GM12878 (cell line): ENCODE measurements around the gene PTGES2. TPM values are rescaled to one million over a fixed set of nuclear protein-coding genes. Genes with fewer than 3 reads are reported as not detected.

ENCODE experiments used
- ATAC-seq: fragments of 200-7000 bp; cut with Tn5 transposase; 3 replicates; pipeline ENCODE4 v1.9.1; 2020; ENCODE audit warnings: mild to moderate bottlenecking, moderate library complexity
- BruUV-seq: library from RNA; stranded (reverse); fragments of 400-500 nt; replicated peaks from 2 replicates; lab custom pipeline; 2021; lab: Mats Ljungman, UMichigan
- CTCF ChIA-PET: fragments of 300-600 bp; sonication (Branson Sonifier 250); formaldehyde crosslinking; extraction: SDS; loops from one replicate; lab custom pipeline; 2021; ENCODE audit warnings: inconsistent platforms; lab: Yijun Ruan, JAX
- POLR2A ChIA-PET: fragments of 350-600 bp; formaldehyde crosslinking; extraction: SDS; loops from one replicate; lab custom pipeline; 2021; ENCODE audit warnings: inconsistent platforms; lab: Charles Lee
- RAD21 ChIA-PET: fragments of 300-600 bp; sonication (Branson Sonifier 250); formaldehyde crosslinking; loops from one replicate; lab custom pipeline; 2023; ENCODE audit warnings: antibody characterized with exemption; ENCODE audit not compliant: unreplicated experiment; lab: Charles Lee
- SMC1A ChIA-PET: fragments of 300-600 bp; sonication (Branson Sonifier 250); formaldehyde crosslinking; loops from one replicate; lab custom pipeline; 2023; ENCODE audit not compliant: unreplicated experiment, uncharacterized antibody; lab: Charles Lee
- DNase-seq: peaks from one replicate; pipeline ENCODE4 v3.0.0-alpha.2; 2011; ENCODE audit warnings: low read depth, low spot score
- FAIRE-seq: peaks from 3 replicates; lab custom pipeline; 2011; peaks lifted over from hg19 to GRCh38; lab: Jason Lieb, UNC
- H2AFZ ChIP-seq: 2 replicates; pipeline ENCODE4 v1.6.0; 2011; ENCODE audit warnings: low read depth, low read length, control low read depth; ENCODE audit not compliant: control insufficient read depth
- H3K27ac ChIP-seq: 2 replicates; pipeline ENCODE4 v1.5.1; 2011; ENCODE audit warnings: control low read depth; ENCODE audit not compliant: control insufficient read depth, insufficient read depth
- H3K27me3 ChIP-seq, 2 experiments: replicated peaks in 1 of 2; 2 replicates each; pipeline versions ENCODE4 v1.6.0 to v1.6.1; 2011; ENCODE audit warnings: low read length in 1 of 2; ENCODE audit not compliant: control insufficient read depth in 2 of 2, insufficient read depth in 2 of 2
- H3K36me3 ChIP-seq, 2 experiments: 2 replicates each; pipeline ENCODE4 v1.5.1; 2011; ENCODE audit warnings: low read length in 1 of 2; ENCODE audit not compliant: control insufficient read depth in 2 of 2, insufficient read depth in 2 of 2
- H3K4me1 ChIP-seq: 2 replicates; pipeline ENCODE4 v1.6.1; 2011; ENCODE audit warnings: mild to moderate bottlenecking, low read length, moderate library complexity, mixed read lengths; ENCODE audit not compliant: control insufficient read depth, insufficient read depth
- H3K4me2 ChIP-seq: 2 replicates; pipeline ENCODE4 v1.6.0; 2011; ENCODE audit warnings: control low read depth; ENCODE audit not compliant: control insufficient read depth, insufficient read depth
- H3K4me3 ChIP-seq: fragments of 200-600 bp; sonication (generic); 2 replicates; pipeline ENCODE4 v1.5.1; 2016
- H3K79me2 ChIP-seq: 2 replicates; pipeline ENCODE4 v1.6.0; 2011; ENCODE audit warnings: low read length; ENCODE audit not compliant: control insufficient read depth, insufficient read depth
- H3K9ac ChIP-seq: 2 replicates; pipeline ENCODE4 v1.8.0; 2011; ENCODE audit warnings: low read length, control low read depth, mixed read lengths; ENCODE audit not compliant: control insufficient read depth, insufficient read depth
- H3K9me3 ChIP-seq: replicated peaks from 3 replicates; pipeline ENCODE4 v1.5.1; 2011; ENCODE audit warnings: mild to moderate bottlenecking, low read length; ENCODE audit not compliant: control insufficient read depth, insufficient read depth
- H4K20me1 ChIP-seq: 2 replicates; pipeline ENCODE4 v1.6.0; 2011; ENCODE audit not compliant: control insufficient read depth, insufficient read depth
- CBX5 ChIP-seq: sonication (generic); IDR thresholded peaks from 2 replicates; pipeline ENCODE4 v1.6.1; 2016; ENCODE audit warnings: low read depth, moderate library complexity, mild to moderate bottlenecking, inconsistent platforms
- FOXK2 ChIP-seq: fragments of 450-650 bp; IDR thresholded peaks from 2 replicates; pipeline ENCODE4 v1.6.1; 2017; ENCODE audit warnings: mild to moderate bottlenecking, moderate library complexity
- FOXM1 ChIP-seq: IDR thresholded peaks from 2 replicates; pipeline ENCODE4 v1.6.1; 2012; ENCODE audit warnings: low read depth, mild to moderate bottlenecking, inconsistent platforms, low read length, moderate library complexity
- NFYA ChIP-seq: IDR thresholded peaks from 2 replicates; pipeline ENCODE4 v1.6.1; 2011; ENCODE audit warnings: low read depth, mild to moderate bottlenecking, low read length, improper control_type of control experiment, borderline replicate concordance
- NFYB ChIP-seq: IDR thresholded peaks from 2 replicates; pipeline ENCODE4 v1.6.1; 2011; ENCODE audit warnings: low read depth, mild to moderate bottlenecking, low read length, improper control_type of control experiment, moderate library complexity; ENCODE audit not compliant: insufficient read depth
- POLR2AphosphoS2 ChIP-seq: IDR thresholded peaks from 2 replicates; pipeline ENCODE4 v1.6.1; 2011; ENCODE audit warnings: low read depth, mild to moderate bottlenecking, low read length, improper control_type of control experiment, moderate library complexity
- SIX5 ChIP-seq: IDR thresholded peaks from 2 replicates; pipeline ENCODE4 v1.6.1; 2011; ENCODE audit warnings: mild to moderate bottlenecking, low read depth, low read length, moderate library complexity; ENCODE audit not compliant: severe bottlenecking
- ZNF217 ChIP-seq: fragments of 450-650 bp; IDR thresholded peaks from 2 replicates; pipeline ENCODE4 v1.6.1; 2017; ENCODE audit warnings: antibody characterized with exemption, mild to moderate bottlenecking
- WGBS: methylation state at CpG from one replicate; pipeline ENCODE4 v1.1.6; 2016; ENCODE audit warnings: low lambda C conversion rate; ENCODE audit not compliant: insufficient replicate concordance, insufficient coverage; ENCODE audit errors: missing lambda C conversion rate; 5-methylcytosine and 5-hydroxymethylcytosine counted together
- in situ Hi-C: fragments of 300-500 bp; cut with MboI; formaldehyde crosslinking; loops from 9 replicates; pipeline ENCODE4 v1.14.3; 2018; ENCODE audit warnings: mixed read lengths
- intact Hi-C: fragments of 100-400 bp; cut with micrococcal nuclease; formaldehyde crosslinking; loops from one replicate; pipeline ENCODE4 v1.14.2; 2022; ENCODE audit not compliant: unreplicated experiment
- polyA plus RNA-seq, 11 experiments: library from polyadenylated mRNA; depleted of rRNA in 4 of 11; unstranded in 6 of 11; stranded (reverse) in 5 of 11; fragments of >200 nt; fragmentation: Nextera tagmentation in 4 of 11; fragmentation: Illumina TruSeq in 1 of 11; extraction: Ambion mirVana in 4 of 11; extraction: Trizol in 1 of 11; gene quantifications; 1 replicate in 1 of 11; 2 replicates in 10 of 11; pipeline versions ENCODE4 v1.2.1 to v1.2.3, GENCODE V29; 2011 to 2016; ENCODE audit warnings: inconsistent platforms in 2 of 11, missing spikeins in 2 of 11, low read depth in 1 of 11
- total RNA-seq, 4 experiments: library from RNA; depleted of rRNA in 3 of 4; stranded (reverse); fragments of >200 nt in 3 of 4; fragmentation: Illumina TruSeq in 1 of 4; extraction: Trizol in 1 of 4; gene quantifications; 2 replicates each; pipeline versions ENCODE4 v1.2.1 to v1.2.3, GENCODE V29; 2013 to 2021
- TF ChIP-seq, protein P1 (sequence below), 3 experiments: IDR thresholded peaks in 2 of 3; conservative IDR thresholded peaks in 1 of 3; 2 replicates each; pipeline ENCODE4 v1.5.1; 2011; ENCODE audit warnings: low read depth in 3 of 3, low read length in 3 of 3, mild to moderate bottlenecking in 3 of 3, control low read depth in 2 of 3, moderate library complexity in 2 of 3, inconsistent platforms in 1 of 3, mixed read lengths in 1 of 3; ENCODE audit not compliant: control insufficient read depth in 2 of 3, insufficient read depth in 1 of 3; ENCODE audit errors: extremely low read depth in 1 of 3
- TF ChIP-seq, protein P2 (sequence below): fragments of 450-650 bp; IDR thresholded peaks from 2 replicates; pipeline ENCODE4 v1.6.1; 2017; ENCODE audit warnings: low read depth, mild to moderate bottlenecking, moderate library complexity
- TF ChIP-seq, protein P3 (sequence below): IDR thresholded peaks from 2 replicates; pipeline ENCODE4 v1.6.1; 2012; ENCODE audit warnings: low read depth, low read length, improper control_type of control experiment

Gene PTGES2
- total and polyA plus RNA-seq, 10 of the 15 experiments (the other 5 are each of a cell fraction or from before 2014, with no cell fraction given): 2.1 to 141 (median 99.1) TPM

DNA sequence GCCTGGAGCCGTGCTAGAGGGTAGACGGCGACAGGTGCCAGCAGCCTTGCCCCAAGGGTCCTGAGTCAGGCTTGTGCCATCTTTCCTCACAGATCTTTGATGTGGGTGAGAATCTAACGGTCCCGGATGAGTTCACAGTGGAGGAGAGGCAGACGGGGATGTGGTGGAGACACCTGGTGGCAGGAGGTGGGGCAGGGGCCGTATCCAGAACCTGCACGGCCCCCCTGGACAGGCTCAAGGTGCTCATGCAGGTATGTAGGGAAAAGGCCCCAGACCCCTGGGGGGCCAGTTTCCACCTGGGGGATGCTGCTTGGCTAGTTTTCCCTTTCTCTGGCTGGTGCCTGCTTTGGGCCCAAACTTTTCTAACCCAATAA lies 24.0 kb downstream of the PTGES2 start:
- Histone ChIP-seq H3K9me3 (no peaks in the 10 kb centered on the region), H3K79me2 (no peaks in the 10 kb centered on the region; the same call in 1 of the 2 replicates), H3K36me3 (peaks cover 26 to 52% of the 10 kb centered on the region in 2 experiments), H3K27ac (no peak overlapping the region), H3K9ac (no peak overlapping the region), H3K4me2 (no peak overlapping the region), H2AFZ (no peak overlapping the region), H3K4me3 (no peak overlapping the region), H4K20me1 (no peaks in the 10 kb centered on the region), H3K27me3 (no peaks in the 10 kb centered on the region), H3K4me1 (no peaks in the 10 kb centered on the region)
- TF ChIP-seq, protein P1, sequence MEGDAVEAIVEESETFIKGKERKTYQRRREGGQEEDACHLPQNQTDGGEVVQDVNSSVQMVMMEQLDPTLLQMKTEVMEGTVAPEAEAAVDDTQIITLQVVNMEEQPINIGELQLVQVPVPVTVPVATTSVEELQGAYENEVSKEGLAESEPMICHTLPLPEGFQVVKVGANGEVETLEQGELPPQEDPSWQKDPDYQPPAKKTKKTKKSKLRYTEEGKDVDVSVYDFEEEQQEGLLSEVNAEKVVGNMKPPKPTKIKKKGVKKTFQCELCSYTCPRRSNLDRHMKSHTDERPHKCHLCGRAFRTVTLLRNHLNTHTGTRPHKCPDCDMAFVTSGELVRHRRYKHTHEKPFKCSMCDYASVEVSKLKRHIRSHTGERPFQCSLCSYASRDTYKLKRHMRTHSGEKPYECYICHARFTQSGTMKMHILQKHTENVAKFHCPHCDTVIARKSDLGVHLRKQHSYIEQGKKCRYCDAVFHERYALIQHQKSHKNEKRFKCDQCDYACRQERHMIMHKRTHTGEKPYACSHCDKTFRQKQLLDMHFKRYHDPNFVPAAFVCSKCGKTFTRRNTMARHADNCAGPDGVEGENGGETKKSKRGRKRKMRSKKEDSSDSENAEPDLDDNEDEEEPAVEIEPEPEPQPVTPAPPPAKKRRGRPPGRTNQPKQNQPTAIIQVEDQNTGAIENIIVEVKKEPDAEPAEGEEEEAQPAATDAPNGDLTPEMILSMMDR (IDR thresholded peaks at IDR 0.05 in 2 of 3, conservative IDR thresholded peaks at IDR 0.05 in 1 of 3; ENCODE audit: control insufficient read depth in 2 of 3, extremely low read depth in 1 of 3, insufficient read depth in 1 of 3, low read depth in 3 of 3, low read length in 3 of 3): peak in 2 of 3 experiments; percentile 17 to 21; a peak in 3 of 6 replicates
- no peak for TF ChIP-seq SIX5
- BruUV-seq: no TSS peak
- ChIA-PET RAD21 (no interaction called here), SMC1A (interaction anchor here (1.7 kb wide), 1 partner anchor 12 kb away, joined by 3 read pairs; no protein-coding TSS in a partner anchor), POLR2A (no interaction called here), CTCF (interaction anchor here (0.9 to 1.1 kb wide), 2 partner anchors 14 to 161 kb away, joined by 3 to 4 read pairs; no protein-coding TSS in a partner anchor)
- in situ Hi-C loops (no loop called here), intact Hi-C loops (no loop called here)
- FAIRE-seq (no peak), ATAC-seq (peak; percentile 31; the same call in 2 of the 3 replicates), DNase-seq (no peak)
- WGBS: 49% methylated on average over 8 of the region's 8 CpGs

DNA sequence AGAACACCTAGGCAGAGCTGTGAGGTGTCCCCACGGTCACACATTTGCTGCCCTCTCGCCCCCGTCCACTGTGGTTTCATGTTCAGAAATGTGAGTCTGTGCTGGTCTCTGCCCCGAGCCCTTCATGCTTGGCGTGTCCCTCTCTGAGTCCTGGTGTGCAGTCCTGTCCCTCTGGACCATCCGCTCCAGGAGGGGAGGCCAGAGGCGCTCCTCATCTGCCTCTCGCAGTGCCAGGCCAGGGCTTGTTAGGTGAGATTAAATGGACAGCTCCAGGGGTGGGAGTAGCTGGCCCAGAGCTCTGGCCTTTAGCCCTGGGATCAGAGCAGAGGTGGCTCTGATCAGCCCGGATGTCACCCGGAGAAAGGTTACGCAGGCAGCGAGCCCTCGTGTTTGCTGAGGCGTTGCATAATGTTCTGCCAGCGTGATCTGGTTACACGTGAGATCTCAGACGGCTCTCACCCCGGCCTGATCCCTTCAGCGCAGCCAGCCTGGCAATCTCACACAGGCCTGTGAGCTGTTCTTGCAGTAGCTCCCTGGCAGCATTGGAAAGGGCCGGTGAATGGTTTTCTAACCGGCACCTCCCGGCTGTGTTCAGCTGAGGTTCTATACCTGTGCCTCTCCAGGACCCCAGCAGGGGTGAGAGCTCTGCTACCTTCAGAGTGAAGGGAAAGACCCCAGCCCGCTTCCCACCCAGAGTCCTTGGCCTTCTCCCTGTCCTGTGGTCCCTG lies 24.5 kb downstream of the PTGES2 start:
- H3K4me1 ChIP-seq: no peaks in the 10 kb centered on the region
- no peaks in the 10 kb centered on the region for H4K20me1 ChIP-seq
- H3K9ac ChIP-seq: no peak overlapping the region
- intact Hi-C loops (no loop called here), in situ Hi-C loops (no loop called here)
- FAIRE-seq (no peak), ATAC-seq (no peak), DNase-seq (no peak)
- no peaks in the 10 kb centered on the region for H3K27me3 ChIP-seq
- H3K4me2 ChIP-seq: no peak overlapping the region
- peaks cover 21 to 49% of the 10 kb centered on the region in 2 experiments; a peak in 3 of 4 replicates for H3K36me3 ChIP-seq
- WGBS: 94% methylated on average over 23 of the region's 23 CpGs
- no peaks in the 10 kb centered on the region for H3K9me3 ChIP-seq
- TF ChIP-seq ZNF217: no peak
- no peak for TF ChIP-seq NFYB
- no peak for TF ChIP-seq FOXK2
- no peak for TF ChIP-seq FOXM1
- TF ChIP-seq, protein P2, sequence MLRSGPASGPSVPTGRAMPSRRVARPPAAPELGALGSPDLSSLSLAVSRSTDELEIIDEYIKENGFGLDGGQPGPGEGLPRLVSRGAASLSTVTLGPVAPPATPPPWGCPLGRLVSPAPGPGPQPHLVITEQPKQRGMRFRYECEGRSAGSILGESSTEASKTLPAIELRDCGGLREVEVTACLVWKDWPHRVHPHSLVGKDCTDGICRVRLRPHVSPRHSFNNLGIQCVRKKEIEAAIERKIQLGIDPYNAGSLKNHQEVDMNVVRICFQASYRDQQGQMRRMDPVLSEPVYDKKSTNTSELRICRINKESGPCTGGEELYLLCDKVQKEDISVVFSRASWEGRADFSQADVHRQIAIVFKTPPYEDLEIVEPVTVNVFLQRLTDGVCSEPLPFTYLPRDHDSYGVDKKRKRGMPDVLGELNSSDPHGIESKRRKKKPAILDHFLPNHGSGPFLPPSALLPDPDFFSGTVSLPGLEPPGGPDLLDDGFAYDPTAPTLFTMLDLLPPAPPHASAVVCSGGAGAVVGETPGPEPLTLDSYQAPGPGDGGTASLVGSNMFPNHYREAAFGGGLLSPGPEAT: no peak
- no peak for TF ChIP-seq NFYA
- TF ChIP-seq, protein P3, sequence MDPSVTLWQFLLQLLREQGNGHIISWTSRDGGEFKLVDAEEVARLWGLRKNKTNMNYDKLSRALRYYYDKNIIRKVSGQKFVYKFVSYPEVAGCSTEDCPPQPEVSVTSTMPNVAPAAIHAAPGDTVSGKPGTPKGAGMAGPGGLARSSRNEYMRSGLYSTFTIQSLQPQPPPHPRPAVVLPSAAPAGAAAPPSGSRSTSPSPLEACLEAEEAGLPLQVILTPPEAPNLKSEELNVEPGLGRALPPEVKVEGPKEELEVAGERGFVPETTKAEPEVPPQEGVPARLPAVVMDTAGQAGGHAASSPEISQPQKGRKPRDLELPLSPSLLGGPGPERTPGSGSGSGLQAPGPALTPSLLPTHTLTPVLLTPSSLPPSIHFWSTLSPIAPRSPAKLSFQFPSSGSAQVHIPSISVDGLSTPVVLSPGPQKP: no peak
- TF ChIP-seq POLR2AphosphoS2: no peak
- TF ChIP-seq CBX5: no peak
- RAD21 ChIA-PET: no interaction called here
- peaks cover 4% of the 10 kb centered on the region for H3K79me2 ChIP-seq
- SMC1A ChIA-PET: interaction anchor here (1.7 kb wide), 1 partner anchor 13 kb away, joined by 3 read pairs; no protein-coding TSS in a partner anchor
- no peak overlapping the region for H3K27ac ChIP-seq
- BruUV-seq: no TSS peak
- H2AFZ ChIP-seq: no peak overlapping the region
- no peak overlapping the region for H3K4me3 ChIP-seq
- POLR2A ChIA-PET: no interaction called here
- CTCF ChIA-PET: interaction anchor here (0.9 to 1.1 kb wide), 2 partner anchors 14 to 161 kb away, joined by 3 to 4 read pairs; no protein-coding TSS in a partner anchor
